AG04450 (cell line): ENCODE results near the gene LRTM1. TPM values are rescaled to one million over a fixed set of nuclear protein-coding genes. Genes with fewer than 3 reads are reported as not detected.

Experiments
- CTCF ChIA-PET: fragments of 300-600, 350-600 bp; formaldehyde crosslinking; extraction: SDS; loops from one replicate; lab custom pipeline; 2022; ENCODE audit warnings: antibody characterized with exemption, inconsistent platforms; lab: Charles Lee
- POLR2A ChIA-PET: fragments of 350-600 bp; formaldehyde crosslinking; extraction: SDS; loops from one replicate; lab custom pipeline; 2021; ENCODE audit warnings: antibody characterized with exemption, inconsistent platforms; lab: Yijun Ruan, JAX
- DNase-seq: peaks from one replicate; pipeline ENCODE4 v3.0.0-alpha.2; 2011; ENCODE audit warnings: low read depth, low spot score
- H3K27ac ChIP-seq: one replicate; pipeline ENCODE4 v1.5.1; 2012; ENCODE audit warnings: low read depth, low read length, control low read depth
- H3K27me3 ChIP-seq: one replicate; pipeline ENCODE4 v1.6.0; 2012; ENCODE audit warnings: low read length; ENCODE audit not compliant: control insufficient read depth, insufficient read depth
- H3K4me3 ChIP-seq: 2 replicates; pipeline ENCODE4 v1.5.1; 2011; ENCODE audit warnings: mild to moderate bottlenecking, low read depth, low read length, control low read depth
- H3K9me3 ChIP-seq: 2 replicates; pipeline ENCODE4 v1.5.1; 2012; ENCODE audit warnings: low read length; ENCODE audit not compliant: control insufficient read depth, insufficient read depth
- polyA minus RNA-seq: library from RNA; depleted of rRNA, polyadenylated mRNA; stranded (reverse); fragments of >200 nt; gene quantifications from 2 replicates; pipeline ENCODE4 v1.2.3, GENCODE V29; 2011; rRNA and poly(A)+ RNA removed
- polyA plus RNA-seq: library from polyadenylated mRNA; depleted of rRNA; stranded (reverse); fragments of >200 nt; gene quantifications from 2 replicates; pipeline ENCODE4 v1.2.3, GENCODE V29; 2011; rRNA removed
- TF ChIP-seq, protein P1 (sequence below): IDR thresholded peaks from 2 replicates; pipeline ENCODE4 v1.5.1; 2011; ENCODE audit warnings: low read depth, low read length, control low read depth, inconsistent platforms

LRTM1 gene
- polyA plus RNA-seq (not detected in 2 replicates), polyA minus RNA-seq (not detected in 2 replicates)

- Histone ChIP-seq H3K4me3 (no peak within 1 kb of the TSS), H3K27ac (no peak within 1 kb of the TSS), H3K27me3 (peaks cover 5% of the 10 kb centered on the region), H3K9me3 (no peaks in the 10 kb centered on the region)
- DNase-seq: no peak
- TF ChIP-seq, protein P1, sequence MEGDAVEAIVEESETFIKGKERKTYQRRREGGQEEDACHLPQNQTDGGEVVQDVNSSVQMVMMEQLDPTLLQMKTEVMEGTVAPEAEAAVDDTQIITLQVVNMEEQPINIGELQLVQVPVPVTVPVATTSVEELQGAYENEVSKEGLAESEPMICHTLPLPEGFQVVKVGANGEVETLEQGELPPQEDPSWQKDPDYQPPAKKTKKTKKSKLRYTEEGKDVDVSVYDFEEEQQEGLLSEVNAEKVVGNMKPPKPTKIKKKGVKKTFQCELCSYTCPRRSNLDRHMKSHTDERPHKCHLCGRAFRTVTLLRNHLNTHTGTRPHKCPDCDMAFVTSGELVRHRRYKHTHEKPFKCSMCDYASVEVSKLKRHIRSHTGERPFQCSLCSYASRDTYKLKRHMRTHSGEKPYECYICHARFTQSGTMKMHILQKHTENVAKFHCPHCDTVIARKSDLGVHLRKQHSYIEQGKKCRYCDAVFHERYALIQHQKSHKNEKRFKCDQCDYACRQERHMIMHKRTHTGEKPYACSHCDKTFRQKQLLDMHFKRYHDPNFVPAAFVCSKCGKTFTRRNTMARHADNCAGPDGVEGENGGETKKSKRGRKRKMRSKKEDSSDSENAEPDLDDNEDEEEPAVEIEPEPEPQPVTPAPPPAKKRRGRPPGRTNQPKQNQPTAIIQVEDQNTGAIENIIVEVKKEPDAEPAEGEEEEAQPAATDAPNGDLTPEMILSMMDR: no peak
- ChIA-PET CTCF (no interaction called here), POLR2A (no interaction called here)
Observed at GRCh38 chr3:54928046-54928770, at the start of gene LRTM1. LRTM1 (minus strand) TSS chr3:54928059; CDS start chr3:54927911, 148 bp downstream.

DNA sequence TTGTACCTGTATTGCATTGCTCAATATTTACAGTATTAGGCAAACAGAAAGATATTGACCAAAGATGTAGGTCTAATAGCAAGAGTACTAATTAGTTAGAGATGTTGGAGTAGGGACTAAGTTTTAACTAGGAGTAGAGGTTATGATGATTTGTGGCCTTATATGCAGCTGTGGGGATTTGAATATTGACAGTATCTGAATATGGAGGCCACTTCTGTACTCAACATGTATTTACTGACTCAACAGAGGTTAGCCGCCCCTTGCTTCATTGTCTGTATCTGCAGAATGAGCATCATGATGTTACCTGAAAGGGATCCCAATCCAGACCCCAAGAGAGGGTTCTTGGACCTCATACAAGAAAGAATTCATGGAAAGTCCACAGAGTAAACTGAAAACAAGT, 49.6 kb upstream of the LRTM1 start:
- DNase-seq: no peak
- Histone ChIP-seq H3K27me3 (no peaks in the 10 kb centered on the region), H3K4me3 (no peak overlapping the region), H3K27ac (no peak overlapping the region), H3K9me3 (no peaks in the 10 kb centered on the region)
- CTCF ChIA-PET: no interaction called here
- POLR2A ChIA-PET: no interaction called here
- TF ChIP-seq, protein P1: no peak

DNA sequence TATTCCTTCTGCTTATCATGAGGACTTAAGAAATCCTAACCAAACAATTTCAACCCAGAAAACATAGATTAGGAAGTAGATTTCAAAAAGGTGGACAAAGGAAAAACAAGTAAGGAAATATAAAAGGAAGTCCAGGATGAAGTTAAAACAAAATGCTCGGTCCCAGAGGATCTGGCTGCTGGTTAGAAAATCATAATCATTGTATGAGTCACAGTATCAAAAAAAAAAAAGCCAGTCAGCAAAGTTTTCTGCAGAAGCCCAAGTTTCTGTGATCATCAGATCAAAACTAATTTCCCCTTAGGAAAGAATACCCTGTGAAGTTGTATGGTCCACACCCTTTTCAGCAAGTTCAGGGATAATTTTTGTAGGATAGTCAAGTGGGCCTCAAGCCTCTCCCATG, 43.0 kb upstream of the LRTM1 start:
- ChIA-PET POLR2A (no interaction called here), CTCF (no interaction called here)
- no peak for DNase-seq
- no peak overlapping the region for H3K4me3 ChIP-seq
- TF ChIP-seq, protein P1: no peak
- no peak overlapping the region for H3K27ac ChIP-seq
- no peaks in the 10 kb centered on the region for H3K9me3 ChIP-seq
- no peaks in the 10 kb centered on the region for H3K27me3 ChIP-seq

DNA sequence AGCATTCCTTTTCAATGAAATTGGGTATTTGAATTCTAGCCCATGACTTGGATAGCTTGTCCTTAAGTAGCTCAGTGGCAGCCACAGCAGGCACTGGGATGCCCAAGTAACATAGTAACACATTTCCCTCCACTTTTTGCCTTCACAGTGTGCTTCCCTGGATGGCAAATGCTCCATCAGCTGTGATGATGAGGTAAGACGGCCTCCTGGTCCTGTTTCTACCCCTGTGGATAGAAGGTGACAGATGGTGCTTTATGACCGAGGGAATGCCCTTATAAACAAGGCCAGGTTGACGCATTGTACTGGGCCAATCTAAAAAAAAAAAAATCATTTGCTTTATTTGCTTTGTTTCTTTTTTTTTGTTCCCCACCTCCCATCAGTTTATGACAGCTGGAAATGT, 41.8 kb upstream of the LRTM1 start:
- POLR2A ChIA-PET: no interaction called here
- no peaks in the 10 kb centered on the region for H3K9me3 ChIP-seq
- H3K4me3 ChIP-seq: no peak overlapping the region
- TF ChIP-seq, protein P1: no peak
- peak overlapping the region; percentile 55 for H3K27ac ChIP-seq
- DNase-seq: no peak
- CTCF ChIA-PET: interaction anchor here (0.6 to 1.0 kb wide), 3 partner anchors 18 to 73 kb away, joined by 3 to 5 read pairs (median 3); no protein-coding TSS in a partner anchor
- no peaks in the 10 kb centered on the region for H3K27me3 ChIP-seq

- Histone ChIP-seq H3K27ac (peak overlapping the region; percentile 89), H3K27me3 (no peaks in the 10 kb centered on the region), H3K4me3 (no peak overlapping the region), H3K9me3 (no peaks in the 10 kb centered on the region)
- TF ChIP-seq, protein P1: no peak
- ChIA-PET POLR2A (no interaction called here), CTCF (interaction anchor here (1.0 kb wide), 1 partner anchor 10 kb away, joined by 6 read pairs; no protein-coding TSS in a partner anchor)
- DNase-seq: peak; percentile 55
Observed at GRCh38 chr3:54968546-54969172, 40.8 kb upstream of the LRTM1 start.
